SH-SY5Y (cell line): ENCODE results near the gene LRRC14B.

ENCODE experiments used
- GATA2 ChIP-seq: IDR thresholded peaks from 2 replicates; pipeline ENCODE4 v1.6.1; 2011; ENCODE audit warnings: mild to moderate bottlenecking, low read depth, low read length
- GATA3 ChIP-seq: IDR thresholded peaks from 2 replicates; pipeline ENCODE4 v1.6.1; 2011; ENCODE audit warnings: low read depth, mild to moderate bottlenecking, low read length, moderate library complexity

- TF ChIP-seq GATA3 (no peak), GATA2 (no peak)
These were observed 15.1 kb downstream of the LRRC14B start for GRCh38 chr5:206406-206805.
